GM10266 (cell line): ENCODE measurements around the gene MGAT4A.

Experiments
- DNase-seq: peaks from one replicate; pipeline ENCODE4 v3.0.0; 2012; ENCODE audit errors: extremely low spot score
- CTCF ChIP-seq: IDR thresholded peaks from 2 replicates; pipeline ENCODE4 v1.5.1; 2012; ENCODE audit warnings: mild to moderate bottlenecking, low read depth; ENCODE audit not compliant: control insufficient read depth, insufficient read depth; ENCODE audit errors: missing control alignments

MGAT4A gene

GRCh38 chr2:98769114-98769476 lies 38.2 kb upstream of the MGAT4A start:
- DNase-seq: no peak
- no peak for TF ChIP-seq CTCF

GRCh38 chr2:98768384-98769113 lies 37.6 kb upstream of the MGAT4A start:
- no peak for TF ChIP-seq CTCF
- no peak for DNase-seq

- TF ChIP-seq CTCF: no peak
- DNase-seq: no peak
Measured at GRCh38 chr2:98764499-98764898, 33.6 kb upstream of the MGAT4A start.

GRCh38 chr2:98763209-98763951 lies 32.4 kb upstream of the MGAT4A start:
- no peak for TF ChIP-seq CTCF
- no peak for DNase-seq

GRCh38 chr2:98761909-98762308 lies 31.0 kb upstream of the MGAT4A start:
- TF ChIP-seq CTCF: no peak

GRCh38 chr2:98761267-98761781 lies 30.4 kb upstream of the MGAT4A start:
- no peak for TF ChIP-seq CTCF

More at GRCh38 chr2:98761909-98762308, 31.0 kb upstream of the MGAT4A start:
- DNase-seq: no peak

More at GRCh38 chr2:98761267-98761781, 30.4 kb upstream of the MGAT4A start:
- no peak for DNase-seq
